HCEC 1CT (cell line): ENCODE results near the gene ZNF45.
"Not testable (repeated sequence)": the region's sequence is repeated elsewhere in the genome, so short reads cannot be mapped to it uniquely, and the experiment has no call there.

Experiments used
- DNase-seq: peaks from one replicate; pipeline ENCODE4 v3.0.0-alpha.2; 2017

The ZNF45 gene

DNA sequence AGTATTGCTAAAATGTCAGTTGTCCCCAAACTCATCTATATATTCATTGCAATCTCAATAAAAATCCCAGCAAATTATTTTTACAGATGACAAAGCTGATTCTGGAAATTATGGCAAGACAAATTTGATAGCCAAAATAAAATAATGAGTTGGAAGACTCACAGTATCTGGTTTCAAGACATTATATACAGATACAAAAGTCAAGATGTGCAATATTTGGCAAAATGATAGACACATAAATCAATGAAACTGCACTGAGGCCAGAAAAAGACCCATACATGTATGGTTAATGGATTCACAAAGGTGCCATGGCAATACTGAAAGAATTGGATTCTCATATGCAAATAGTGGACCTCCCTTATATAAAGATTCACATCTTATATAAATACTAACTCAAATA is 24.2 kb downstream of the ZNF45 start:
- DNase-seq = no peak

- DNase-seq = no peak
These were observed 26.4 kb downstream of the ZNF45 start for GRCh38 chr19:43908659-43909058.

- DNase-seq = no peak
These were observed 28.3 kb downstream of the ZNF45 start for GRCh38 chr19:43906774-43907173.

DNA sequence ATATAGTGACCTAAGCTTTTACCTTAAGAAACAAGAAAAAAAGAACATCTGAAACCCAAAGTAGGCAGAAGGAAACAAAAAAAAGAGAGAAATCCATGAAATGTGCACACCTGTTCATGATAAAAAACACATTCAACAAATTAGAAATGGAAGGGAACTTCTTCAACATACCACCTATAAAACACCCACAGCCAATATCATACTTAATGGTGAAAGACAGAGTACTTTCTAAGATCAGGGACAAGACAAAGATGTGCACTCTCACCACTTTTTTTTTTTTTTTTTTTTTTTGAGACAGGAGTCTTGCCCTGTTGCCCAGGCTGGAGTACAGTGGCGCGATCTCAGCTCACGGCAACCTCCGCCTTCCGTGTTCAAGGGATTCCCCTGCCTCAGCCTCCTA is 29.2 kb downstream of the ZNF45 start:
- DNase-seq = no peak

DNA sequence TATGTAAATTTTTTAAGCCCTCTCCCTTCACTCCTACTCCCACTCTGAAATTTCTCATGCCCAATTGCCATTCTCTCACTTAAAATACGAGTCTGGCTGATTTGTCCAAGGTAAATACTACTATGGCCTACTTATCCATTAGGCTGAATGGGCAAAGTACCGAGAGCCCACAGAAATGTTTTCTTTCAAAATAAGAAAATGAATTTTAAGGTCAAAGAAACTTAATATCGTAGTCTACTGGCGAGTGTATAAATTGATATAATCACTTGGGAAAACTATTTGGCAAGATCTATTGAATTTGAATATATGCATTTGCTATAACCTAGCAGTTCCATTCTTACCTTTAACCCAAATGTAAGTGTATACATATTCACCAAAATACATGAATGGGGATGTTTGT is 32.7 kb downstream of the ZNF45 start:
- DNase-seq = no peak

- peak; percentile 85 for DNase-seq
These were observed 33.4 kb downstream of the ZNF45 start for GRCh38 chr19:43901395-43902390.

DNA sequence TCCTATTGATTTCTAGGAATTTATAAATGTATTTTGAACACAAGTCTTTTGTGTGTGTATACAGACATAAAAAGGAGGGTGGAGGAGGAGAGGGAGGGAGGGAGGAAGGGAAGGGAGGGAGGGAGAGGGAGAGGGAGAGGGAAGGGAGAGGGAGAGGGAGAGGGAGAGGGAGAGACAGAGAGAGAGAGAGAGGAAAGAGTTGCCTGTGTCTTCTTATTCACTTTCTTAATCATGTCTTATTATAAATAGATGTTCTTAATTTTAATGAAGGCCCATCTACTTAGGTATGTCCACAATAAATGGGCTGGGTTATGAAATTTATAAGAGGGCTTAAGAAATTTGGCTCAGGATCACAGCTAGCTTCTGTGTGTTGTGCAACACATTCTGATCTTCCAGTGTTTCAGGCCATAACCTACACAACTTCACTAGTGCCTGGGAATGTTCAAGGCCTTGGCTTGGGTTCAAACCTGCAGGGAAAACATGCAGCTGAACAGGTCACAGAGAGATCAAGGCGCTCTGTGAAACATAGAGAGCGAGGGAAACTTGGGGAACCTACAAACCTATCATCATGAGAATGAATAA is 39.3 kb downstream of the ZNF45 start:
- DNase-seq = no peak

DNA sequence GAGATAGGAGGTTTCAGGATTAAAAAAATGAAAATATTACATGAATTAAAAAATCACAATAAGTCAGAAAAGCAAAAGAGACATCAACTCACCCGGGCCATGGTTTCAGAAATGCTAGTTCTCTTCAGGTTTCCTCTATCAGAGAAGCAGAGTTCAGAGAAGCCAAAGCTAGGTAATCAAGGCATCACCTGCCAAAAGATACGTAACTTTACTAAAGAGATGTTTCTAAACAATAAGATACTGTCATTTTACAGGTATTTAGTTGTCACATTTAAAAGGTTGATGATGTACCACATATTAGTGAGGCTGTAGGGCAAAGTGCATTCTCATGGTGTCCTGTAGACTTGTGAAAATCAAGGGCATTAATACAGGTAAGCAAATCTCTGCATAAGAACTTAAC is 51.2 kb downstream of the ZNF45 start, which contains the start of gene ZNF404:
TSS of gene ZNF404 (minus strand) at position 101 of the 400 bp plus-strand sequence.
- DNase-seq = no peak

- no peak for DNase-seq
These were observed 54.6 kb downstream of the ZNF45 start for GRCh38 chr19:43880483-43880882.

DNA sequence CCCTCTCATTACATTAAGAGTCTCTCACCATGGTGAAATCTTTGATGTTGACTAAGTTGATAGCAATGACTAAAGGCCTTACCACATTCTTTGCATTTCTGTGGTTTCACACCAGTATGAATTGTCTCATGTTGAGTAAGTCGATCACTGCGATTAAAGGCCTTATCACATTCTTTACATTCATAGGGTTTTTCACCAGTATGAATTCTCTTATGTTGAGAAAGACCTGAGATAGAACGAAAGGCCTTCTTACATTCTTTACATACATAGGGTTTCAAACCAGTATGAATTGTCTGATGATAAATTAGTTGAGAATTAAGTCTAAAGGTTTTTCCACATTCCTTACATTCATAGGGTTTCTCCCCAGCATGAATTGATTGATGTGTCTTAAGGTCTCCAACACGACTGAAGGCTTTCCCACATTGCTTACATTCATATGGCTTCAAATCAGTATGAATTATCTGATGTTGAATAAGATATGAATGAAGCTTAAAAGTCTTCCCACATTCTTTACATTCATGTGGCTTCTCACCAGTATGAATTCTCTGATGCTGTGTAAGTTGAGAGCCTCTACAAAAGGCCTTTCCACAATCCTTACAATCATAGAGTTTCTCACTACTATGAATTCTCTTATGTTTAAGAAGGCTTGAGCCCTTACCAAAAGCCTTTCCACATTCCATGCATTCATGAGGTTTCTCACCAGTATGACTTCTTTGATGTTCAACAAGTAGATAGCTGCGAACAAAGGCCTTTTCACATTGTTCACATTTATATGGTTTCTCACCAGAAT is 62.3 kb downstream of the ZNF45 start:
- no peak for DNase-seq

DNA sequence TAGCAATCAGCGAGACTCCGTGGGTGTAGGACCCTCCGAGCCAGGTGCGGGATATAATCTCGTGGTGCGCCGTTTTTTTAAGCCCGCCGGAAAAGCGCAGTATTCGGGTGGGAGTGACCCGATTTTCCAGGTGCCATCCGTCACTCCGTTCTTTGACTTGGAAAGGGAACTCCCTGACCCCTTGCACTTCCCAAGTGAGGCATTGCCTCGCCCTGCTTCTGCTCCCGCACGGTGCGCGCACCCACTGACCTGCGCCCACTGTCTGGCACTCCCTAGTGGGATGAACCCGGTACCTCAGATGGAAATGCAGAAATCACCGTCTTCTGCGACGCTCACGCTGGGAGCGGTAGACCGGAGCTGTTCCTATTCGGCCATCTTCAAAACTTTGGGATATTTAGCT is 68.2 kb downstream of the ZNF45 start:
- not testable (repeated sequence) for DNase-seq
